ENCODE measurements around the gene OSCP1.
A peak's percentile ranks its signal among the peaks of the same experiment; 100 is the strongest.

OSCP1 gene

DNA sequence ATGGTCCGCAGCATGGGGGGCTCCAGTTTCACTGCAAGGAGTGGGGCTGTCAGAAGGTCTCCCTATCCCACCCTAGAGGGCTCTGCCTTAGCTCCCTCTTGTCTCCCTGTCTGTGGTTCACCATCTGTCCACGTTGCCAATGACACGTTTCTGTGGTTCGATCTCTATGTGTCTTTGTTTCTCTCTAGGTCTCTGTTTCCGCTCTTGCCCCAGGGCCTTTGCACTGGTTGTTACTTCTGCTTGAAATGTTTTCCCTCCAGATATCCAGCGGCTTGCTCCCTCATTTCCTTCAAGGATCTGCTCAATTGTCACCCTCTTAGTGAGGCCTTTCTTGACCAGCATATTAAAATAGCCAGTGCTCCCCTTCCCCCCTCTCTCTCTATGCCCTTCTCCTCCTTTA is 22.4 kb upstream of the OSCP1 start:
- no peak for DNase-seq

GRCh38 chr1:36471830-36472641 is 21.8 kb upstream of the OSCP1 start:
- no peak for DNase-seq

- no peak for DNase-seq
Measured at GRCh38 chr1:36469163-36469562, 18.9 kb upstream of the OSCP1 start.

GRCh38 chr1:36467700-36468455 is 17.6 kb upstream of the OSCP1 start:
- no peak for DNase-seq

- no peak for DNase-seq
Measured at GRCh38 chr1:36467027-36467410, 16.8 kb upstream of the OSCP1 start.

DNA sequence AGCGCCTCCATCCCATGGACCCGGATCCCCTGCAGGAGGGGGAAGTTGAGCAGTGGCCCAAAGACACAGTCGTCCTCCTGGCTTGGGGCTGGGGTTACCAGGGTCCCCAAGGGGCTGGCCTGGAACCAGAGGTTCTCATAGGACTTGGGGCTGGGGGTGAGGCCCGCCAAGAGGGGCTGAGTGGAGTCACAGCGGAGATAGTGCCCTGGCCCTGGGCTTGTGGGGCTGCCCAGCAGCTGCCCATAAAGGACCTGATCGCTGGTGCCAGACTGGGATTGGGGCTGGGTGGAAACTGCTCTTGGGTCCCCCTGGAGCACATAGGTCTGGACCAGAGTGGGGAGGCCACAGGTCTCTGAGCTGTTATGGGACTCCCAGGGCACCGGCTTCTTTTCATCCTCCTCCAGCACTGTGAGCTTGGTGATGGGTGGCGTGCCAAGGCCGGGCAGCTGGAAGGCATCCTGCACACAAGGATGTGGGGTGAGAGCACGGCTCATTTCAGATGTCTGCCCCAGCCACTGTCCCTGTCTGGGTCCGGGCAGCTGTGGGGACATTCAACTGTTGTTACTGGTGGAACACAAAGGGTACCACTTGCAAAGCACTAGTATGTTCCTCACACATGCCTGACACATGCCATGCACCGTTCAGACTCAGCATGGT is 16.2 kb upstream of the OSCP1 start:
- no peak for DNase-seq

DNA sequence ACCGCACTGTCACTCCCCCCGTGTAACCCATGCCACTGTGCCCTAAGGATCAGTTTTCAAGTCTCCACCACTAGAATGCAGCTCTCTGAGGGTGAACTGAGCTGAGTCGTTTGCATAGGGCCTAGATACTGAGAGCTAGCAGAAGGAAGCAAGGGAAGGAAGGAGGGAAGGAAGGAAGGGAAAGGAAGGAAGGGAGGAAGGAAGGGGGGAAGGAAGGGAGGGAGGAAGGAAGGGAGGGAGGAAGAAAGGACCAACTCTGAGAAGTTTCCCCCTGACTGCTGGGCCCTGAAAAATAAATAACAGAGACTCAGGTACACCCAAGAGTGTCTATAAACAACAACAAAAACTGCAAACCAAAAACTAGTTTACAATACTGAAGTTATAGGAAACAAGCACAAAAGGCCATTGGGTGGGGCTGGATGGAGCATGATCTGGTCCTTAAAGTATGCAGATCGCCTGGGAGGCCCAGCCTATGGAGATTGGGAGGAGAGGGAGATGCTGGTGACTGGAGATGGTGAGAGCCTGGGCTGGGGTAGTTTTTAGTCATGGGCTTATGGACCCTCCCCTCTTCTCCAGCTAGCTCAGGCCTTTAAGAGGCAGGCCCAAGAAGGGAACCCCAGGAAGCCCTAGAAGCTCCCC is 15.6 kb upstream of the OSCP1 start:
- no peak for DNase-seq

- no peak for DNase-seq
Measured at GRCh38 chr1:36464605-36465393, 14.5 kb upstream of the OSCP1 start.

DNA sequence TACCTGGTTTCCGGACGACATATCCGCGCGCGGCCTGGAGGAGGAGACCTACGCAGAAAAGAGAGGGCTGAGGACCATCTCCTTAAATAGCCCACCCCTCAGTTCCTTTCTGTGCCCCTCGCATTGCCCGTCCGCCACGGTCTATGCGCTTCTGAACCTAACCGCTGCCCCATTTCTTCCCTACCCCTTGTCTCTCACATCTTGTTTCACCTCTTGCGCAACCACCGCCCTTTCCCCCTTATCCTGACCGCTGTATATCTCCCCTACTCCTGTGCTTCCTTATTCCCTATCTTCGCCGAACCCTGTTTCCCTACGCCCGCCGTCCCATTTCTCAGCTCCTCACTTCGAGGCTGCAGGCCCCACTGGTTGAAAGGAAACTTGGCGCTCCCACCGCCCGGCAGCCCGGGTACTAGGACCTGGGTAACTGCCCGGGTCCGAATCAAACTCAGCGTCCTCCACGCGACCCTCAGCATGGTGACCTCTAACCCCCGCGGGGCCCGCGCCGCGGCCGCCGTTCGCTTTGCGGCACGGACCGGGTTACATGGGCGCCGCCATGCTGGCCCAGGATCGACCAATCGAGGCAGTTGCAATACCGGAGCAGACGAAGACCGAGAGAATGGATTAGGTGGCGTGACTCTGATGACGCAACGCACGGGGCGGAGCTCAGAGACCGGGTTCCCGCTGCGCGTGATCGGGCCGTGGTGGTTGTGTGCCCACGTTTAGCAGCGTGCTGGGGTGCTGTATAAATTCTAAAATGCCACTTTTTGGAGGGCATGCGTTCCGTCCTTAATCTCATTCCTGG is 13.8 kb upstream of the OSCP1 start, which contains the start of gene MRPS15:
TSS of gene MRPS15 (minus strand) at position 582 of the 802 bp plus-strand sequence. CDS start at position 473, 109 bp downstream.
- peak; percentile 83 for DNase-seq

DNA sequence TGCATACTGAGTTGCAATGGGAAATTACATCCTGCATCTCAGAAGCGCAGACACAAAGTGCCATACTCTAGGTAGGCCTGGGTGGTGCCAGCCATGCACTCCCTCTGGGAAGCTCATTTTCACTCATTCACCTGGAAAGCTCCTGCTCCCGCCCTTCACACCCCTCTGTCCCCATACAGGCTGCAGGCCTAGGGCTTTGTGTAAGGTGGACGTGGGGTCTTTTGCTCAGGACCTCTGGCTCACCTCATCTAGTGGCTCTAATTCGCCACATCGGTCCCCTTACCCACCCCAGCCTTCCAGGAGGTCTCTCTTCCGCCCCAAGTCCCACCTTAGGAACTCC is 13.2 kb upstream of the OSCP1 start:
- no peak for DNase-seq

DNA sequence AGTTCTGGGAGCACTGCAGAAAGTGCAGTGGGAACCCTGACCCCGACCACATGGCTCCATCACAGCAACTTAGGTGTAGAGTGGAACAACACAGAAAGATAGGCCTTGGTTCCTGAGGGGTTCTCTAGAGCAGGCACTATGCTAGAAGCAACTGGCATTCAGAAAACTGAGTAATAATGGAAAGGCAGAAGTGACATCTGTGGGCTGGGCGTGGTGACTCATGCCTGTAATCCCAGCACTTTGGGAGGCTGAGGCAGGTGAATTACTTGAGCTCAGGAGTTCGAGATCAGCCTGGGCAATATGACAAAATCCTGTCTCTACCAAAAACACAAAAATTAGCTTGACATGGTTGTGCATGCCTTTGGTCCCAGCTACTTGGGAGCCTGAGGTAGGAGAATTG is 8.7 kb upstream of the OSCP1 start:
- DNase-seq: no peak

- DNase-seq: peak; percentile 40
Measured at GRCh38 chr1:36457691-36458090, 7.4 kb upstream of the OSCP1 start.

GRCh38 chr1:36456391-36456928 is 6.2 kb upstream of the OSCP1 start:
- no peak for DNase-seq

GRCh38 chr1:36455386-36455785 is 5.1 kb upstream of the OSCP1 start:
- DNase-seq: no peak

- DNase-seq: no peak
Measured at GRCh38 chr1:36453600-36454388, 3.5 kb upstream of the OSCP1 start.

GRCh38 chr1:36453051-36453450 is 2.8 kb upstream of the OSCP1 start:
- DNase-seq: no peak

- no peak for DNase-seq
Measured at GRCh38 chr1:36450919-36451305, 661 bp upstream of the OSCP1 start.

- DNase-seq: no peak
Measured at GRCh38 chr1:36448530-36449056, 1.7 kb downstream of the OSCP1 start.

GRCh38 chr1:36447450-36447849 is 2.8 kb downstream of the OSCP1 start:
- DNase-seq: no peak

- DNase-seq: no peak
Measured at GRCh38 chr1:36446746-36447145, 3.5 kb downstream of the OSCP1 start.
